Measurements from ENCODE around the gene NOD1. TPM values are rescaled to one million over a fixed set of nuclear protein-coding genes. Genes with fewer than 3 reads are reported as not detected.

Gene NOD1
- total RNA-seq, 2 experiments from 2014 or later, result 22.3 to 25.2 TPM

DNA sequence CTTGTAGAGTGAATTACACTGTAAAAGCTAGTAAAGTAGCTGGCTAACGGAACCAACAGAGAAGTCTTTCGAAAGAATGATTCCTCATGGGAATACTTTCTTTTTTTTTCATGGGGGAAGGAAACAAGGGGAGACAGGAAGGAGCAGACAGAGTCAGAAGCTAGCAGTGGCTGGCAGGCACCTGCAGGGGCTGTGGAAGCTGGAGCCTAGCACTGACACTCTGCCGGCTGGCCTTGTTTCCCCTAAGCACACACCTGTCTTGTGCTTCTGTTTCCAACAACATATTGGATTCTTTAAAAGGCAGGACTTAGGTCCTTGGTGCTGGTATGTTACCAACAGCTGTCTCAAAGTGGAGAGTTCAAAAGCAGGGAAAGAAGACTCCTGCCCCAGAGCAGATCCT is 24.7 kb downstream of the NOD1 start:
- Mint-ChIP-seq H3K4me1 (ENCODE audit: low read depth) (peaks cover 4% of the 10 kb centered on the region), H3K36me3 (ENCODE audit: low read depth) (peaks cover 25% of the 10 kb centered on the region), H3K27ac (no peak overlapping the region), H3K27me3 (ENCODE audit: low read depth) (no peaks in the 10 kb centered on the region), H3K4me3 (no peak overlapping the region), H3K9me3 (ENCODE audit: insufficient read depth) (no peaks in the 10 kb centered on the region)
- ChIA-PET POLR2A (no interaction called here), CTCF (interaction anchor here (1.0 kb wide), 1 partner anchor 178 kb away, joined by 4 read pairs; no protein-coding TSS in a partner anchor)
- DNase-seq, result no peak
- no peak for ATAC-seq

- ATAC-seq (no peak), DNase-seq (no peak)
- peaks cover 4% of the 10 kb centered on the region for H3K4me1 Mint-ChIP-seq (ENCODE audit: low read depth)
- no peaks in the 10 kb centered on the region for H3K27me3 Mint-ChIP-seq (ENCODE audit: low read depth)
- ChIA-PET POLR2A (interaction anchor here (0.6 kb wide), 1 partner anchor 122 kb away, joined by 3 read pairs; no protein-coding TSS in a partner anchor), CTCF (no interaction called here)
- H3K9me3 Mint-ChIP-seq (ENCODE audit: insufficient read depth), result no peaks in the 10 kb centered on the region
- H3K4me3 Mint-ChIP-seq, result no peak overlapping the region
- no peak overlapping the region for H3K27ac Mint-ChIP-seq
- peaks cover 23% of the 10 kb centered on the region for H3K36me3 Mint-ChIP-seq (ENCODE audit: low read depth)
These were observed 25.6 kb downstream of the NOD1 start for GRCh38 chr7:30453016-30453415.

DNA sequence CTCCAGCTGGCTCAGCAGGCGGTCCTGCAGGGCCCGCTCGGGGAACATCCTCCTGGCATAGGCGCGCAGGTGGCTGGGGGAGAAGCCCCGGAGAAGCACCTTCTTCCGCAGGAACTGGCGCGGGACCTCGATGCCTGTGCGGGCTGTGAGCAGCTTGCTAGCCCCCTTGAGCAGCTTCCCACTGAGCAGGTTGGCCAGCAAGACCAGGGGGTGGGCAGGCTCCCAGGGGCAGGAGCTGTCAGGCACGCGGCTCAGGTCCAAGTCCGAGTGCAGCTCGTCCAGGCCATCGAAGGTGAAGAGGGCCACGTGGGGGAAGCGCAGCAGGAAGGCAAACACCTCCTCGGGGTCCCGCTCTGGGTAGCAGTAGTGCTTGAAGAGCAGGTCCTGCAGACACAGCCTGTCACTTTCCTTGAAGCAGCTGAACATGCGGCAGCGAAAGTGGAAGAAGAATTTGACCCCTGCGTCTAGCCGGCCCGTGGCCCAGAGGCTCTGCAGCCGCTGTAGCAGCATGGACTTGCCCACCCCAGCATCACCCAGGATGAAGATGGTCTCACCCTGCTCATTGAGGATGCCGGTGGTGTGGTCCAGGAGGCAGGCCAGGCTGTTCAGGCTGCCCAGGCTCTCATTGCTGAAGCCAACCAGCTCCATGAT is 26.2 kb downstream of the NOD1 start:
- ChIA-PET CTCF (no interaction called here), POLR2A (interaction anchor here (0.6 kb wide), 1 partner anchor 122 kb away, joined by 3 read pairs; no protein-coding TSS in a partner anchor)
- H3K36me3 Mint-ChIP-seq (ENCODE audit: low read depth), result peaks cover 27% of the 10 kb centered on the region
- H3K9me3 Mint-ChIP-seq (ENCODE audit: insufficient read depth), result no peaks in the 10 kb centered on the region
- no peak overlapping the region for H3K4me3 Mint-ChIP-seq
- H3K27me3 Mint-ChIP-seq (ENCODE audit: low read depth), result no peaks in the 10 kb centered on the region
- no peak for DNase-seq
- ATAC-seq, result no peak
- peaks cover 4% of the 10 kb centered on the region for H3K4me1 Mint-ChIP-seq (ENCODE audit: low read depth)
- no peak overlapping the region for H3K27ac Mint-ChIP-seq

- Mint-ChIP-seq H3K27ac (no peak overlapping the region), H3K4me3 (no peak overlapping the region), H3K4me1 (ENCODE audit: low read depth) (peaks cover 4% of the 10 kb centered on the region), H3K36me3 (ENCODE audit: low read depth) (peaks cover 32% of the 10 kb centered on the region), H3K9me3 (ENCODE audit: insufficient read depth) (no peaks in the 10 kb centered on the region), H3K27me3 (ENCODE audit: low read depth) (no peaks in the 10 kb centered on the region)
- POLR2A ChIA-PET, result no interaction called here
- ATAC-seq (no peak), DNase-seq (no peak)
- CTCF ChIA-PET, result no interaction called here
These were observed 26.9 kb downstream of the NOD1 start for GRCh38 chr7:30451539-30452279.

- Mint-ChIP-seq H3K4me1 (ENCODE audit: low read depth) (peaks cover 6% of the 10 kb centered on the region), H3K36me3 (ENCODE audit: low read depth) (peaks cover 29% of the 10 kb centered on the region), H3K27ac (no peak overlapping the region), H3K4me3 (no peak overlapping the region), H3K27me3 (ENCODE audit: low read depth) (no peaks in the 10 kb centered on the region), H3K9me3 (ENCODE audit: insufficient read depth) (no peaks in the 10 kb centered on the region)
- CTCF ChIA-PET, result no interaction called here
- ATAC-seq (no peak), DNase-seq (no peak)
- POLR2A ChIA-PET, result no interaction called here
These were observed 27.5 kb downstream of the NOD1 start for GRCh38 chr7:30450983-30451497.

GRCh38 chr7:30450240-30450982 is 28.2 kb downstream of the NOD1 start:
- ChIA-PET CTCF (no interaction called here), POLR2A (no interaction called here)
- H3K27me3 Mint-ChIP-seq (ENCODE audit: low read depth), result no peaks in the 10 kb centered on the region
- H3K4me1 Mint-ChIP-seq (ENCODE audit: low read depth), result peaks cover 8% of the 10 kb centered on the region
- peaks cover 32% of the 10 kb centered on the region for H3K36me3 Mint-ChIP-seq (ENCODE audit: low read depth)
- no peak overlapping the region for H3K27ac Mint-ChIP-seq
- DNase-seq (no peak), ATAC-seq (no peak)
- no peak overlapping the region for H3K4me3 Mint-ChIP-seq
- no peaks in the 10 kb centered on the region for H3K9me3 Mint-ChIP-seq (ENCODE audit: insufficient read depth)

GRCh38 chr7:30448461-30449189 is 30.0 kb downstream of the NOD1 start:
- H3K4me3 Mint-ChIP-seq, result no peak overlapping the region
- H3K36me3 Mint-ChIP-seq (ENCODE audit: low read depth), result peaks cover 27% of the 10 kb centered on the region
- H3K4me1 Mint-ChIP-seq (ENCODE audit: low read depth), result peaks cover 8% of the 10 kb centered on the region
- H3K27me3 Mint-ChIP-seq (ENCODE audit: low read depth), result no peaks in the 10 kb centered on the region
- DNase-seq, result no peak
- no peaks in the 10 kb centered on the region for H3K9me3 Mint-ChIP-seq (ENCODE audit: insufficient read depth)
- no peak for ATAC-seq
- ChIA-PET CTCF (interaction anchor here (1.2 kb wide), 1 partner anchor 173 kb away, joined by 3 read pairs; no protein-coding TSS in a partner anchor), POLR2A (no interaction called here)
- no peak overlapping the region for H3K27ac Mint-ChIP-seq

DNA sequence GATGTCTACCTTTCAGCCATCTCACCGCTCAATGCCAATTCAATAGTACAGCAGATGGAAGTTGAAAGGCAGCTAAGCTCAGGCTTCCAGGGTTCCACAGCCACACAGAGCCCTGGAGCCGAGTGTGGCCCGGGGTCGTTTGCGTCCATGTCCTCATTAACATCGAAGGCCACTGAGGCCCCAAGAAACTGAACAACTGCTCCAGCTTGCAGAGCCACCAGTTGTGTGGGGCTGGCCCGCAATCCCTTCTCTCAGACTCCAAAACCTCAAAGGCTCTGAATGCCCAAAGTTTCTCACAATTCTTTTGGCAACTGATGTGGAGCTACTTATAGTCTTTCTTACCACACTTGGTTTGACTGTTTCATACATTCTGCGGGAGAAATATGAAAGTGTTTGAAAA is 31.1 kb downstream of the NOD1 start:
- Mint-ChIP-seq H3K9me3 (ENCODE audit: insufficient read depth) (no peaks in the 10 kb centered on the region), H3K36me3 (ENCODE audit: low read depth) (peaks cover 25% of the 10 kb centered on the region), H3K4me3 (no peak overlapping the region), H3K4me1 (ENCODE audit: low read depth) (peaks cover 8% of the 10 kb centered on the region), H3K27me3 (ENCODE audit: low read depth) (no peaks in the 10 kb centered on the region), H3K27ac (no peak overlapping the region)
- ATAC-seq (no peak), DNase-seq (no peak)
- POLR2A ChIA-PET, result no interaction called here
- CTCF ChIA-PET, result interaction anchor here (0.6 kb wide), 1 partner anchor 199 kb away, joined by 3 read pairs; no protein-coding TSS in a partner anchor

DNA sequence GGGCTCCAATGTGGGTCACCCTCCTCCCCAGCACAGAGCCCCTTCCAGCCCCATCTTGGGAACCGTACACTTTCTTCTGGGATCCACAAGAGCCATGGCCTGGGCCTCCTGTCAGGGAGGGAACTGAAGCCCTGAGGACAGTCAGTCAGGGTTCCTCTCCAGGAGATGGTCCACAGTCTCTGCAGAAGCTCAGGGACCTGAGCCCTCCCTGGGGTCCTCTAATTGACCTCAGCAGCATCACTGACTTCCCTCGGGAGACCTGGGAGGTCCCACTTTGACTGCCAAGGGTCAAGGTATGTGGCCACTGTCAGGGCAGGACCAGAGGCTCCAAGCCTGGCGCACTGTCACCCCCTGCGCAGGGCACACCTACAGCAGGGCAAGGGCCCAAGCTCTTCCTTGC is 32.3 kb downstream of the NOD1 start:
- Mint-ChIP-seq H3K9me3 (ENCODE audit: insufficient read depth) (no peaks in the 10 kb centered on the region), H3K27ac (peak overlapping the region; percentile 59), H3K36me3 (ENCODE audit: low read depth) (peaks cover 22% of the 10 kb centered on the region), H3K4me3 (no peak overlapping the region), H3K27me3 (ENCODE audit: low read depth) (no peaks in the 10 kb centered on the region), H3K4me1 (ENCODE audit: low read depth) (peaks cover 8% of the 10 kb centered on the region)
- POLR2A ChIA-PET, result no interaction called here
- peak; percentile 57 for ATAC-seq
- DNase-seq, result no peak
- CTCF ChIA-PET, result interaction anchor here (1.0 kb wide), 2 partner anchors 167 to 291 kb away, joined by 3 read pairs; no protein-coding TSS in a partner anchor

GRCh38 chr7:30445770-30446169 is 32.8 kb downstream of the NOD1 start:
- Mint-ChIP-seq H3K27ac (peak overlapping the region; percentile 59), H3K4me1 (ENCODE audit: low read depth) (peaks cover 8% of the 10 kb centered on the region), H3K36me3 (ENCODE audit: low read depth) (peaks cover 22% of the 10 kb centered on the region), H3K27me3 (ENCODE audit: low read depth) (no peaks in the 10 kb centered on the region), H3K9me3 (ENCODE audit: insufficient read depth) (no peaks in the 10 kb centered on the region), H3K4me3 (no peak overlapping the region)
- ATAC-seq (peak; percentile 94), DNase-seq (peak; percentile 85)
- ChIA-PET CTCF (interaction anchor here (1.0 kb wide), 2 partner anchors 166 to 292 kb away, joined by 3 read pairs; no protein-coding TSS in a partner anchor), POLR2A (no interaction called here)

- Mint-ChIP-seq H3K4me1 (ENCODE audit: low read depth) (no peaks in the 10 kb centered on the region), H3K27me3 (ENCODE audit: low read depth) (no peaks in the 10 kb centered on the region), H3K36me3 (ENCODE audit: low read depth) (peaks cover 47% of the 10 kb centered on the region), H3K9me3 (ENCODE audit: insufficient read depth) (no peaks in the 10 kb centered on the region), H3K4me3 (no peak overlapping the region), H3K27ac (no peak overlapping the region)
- DNase-seq (no peak), ATAC-seq (no peak)
- CTCF ChIA-PET, result no interaction called here
- POLR2A ChIA-PET, result no interaction called here
These were observed 40.6 kb downstream of the NOD1 start for GRCh38 chr7:30437823-30438574.

All from activated CD8-positive, alpha-beta T cell treated with anti-CD3 and anti-CD28 coated beads, Interleukin-2, amount 10 ng/mL, durations not matched to agents 7 days and 5 days (primary cell).